ENCODE data around the gene WNT7A.

WNT7A gene

GRCh38 chr3:13841141-13841540 lies 38.7 kb downstream of the WNT7A start:
- no peak for TF ChIP-seq CTCF (IDR thresholded peaks at IDR 0.05; ENCODE audit: insufficient read depth, low read depth, low read length, missing control alignments)
- DNase-seq (ENCODE audit: low read depth) = no peak

DNA sequence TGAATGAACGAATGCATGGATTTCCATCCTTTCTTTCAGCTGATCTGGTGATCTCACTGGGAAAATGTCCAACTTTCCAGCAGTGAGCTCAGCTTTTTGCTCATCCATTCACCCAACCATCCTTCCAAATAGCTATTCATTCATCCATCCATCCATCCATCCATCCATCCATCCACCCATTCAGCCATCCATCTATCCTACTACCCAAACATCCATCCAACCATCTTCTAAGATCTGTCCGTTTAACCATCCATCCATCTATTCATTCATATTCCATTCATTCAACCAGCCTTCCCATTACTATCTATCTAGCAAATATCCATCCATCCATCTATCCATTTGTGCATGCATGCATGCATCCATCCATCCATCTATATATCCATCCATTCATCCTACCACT lies 39.4 kb downstream of the WNT7A start:
- no peak for TF ChIP-seq CTCF (IDR thresholded peaks at IDR 0.05; ENCODE audit: insufficient read depth, low read depth, low read length, missing control alignments)
- H3K4me3 ChIP-seq (ENCODE audit: low read depth, low read length) = no peak overlapping the region
- DNase-seq (ENCODE audit: low read depth) = no peak

More at GRCh38 chr3:13841141-13841540, 38.7 kb downstream of the WNT7A start:
- no peak overlapping the region for H3K4me3 ChIP-seq (ENCODE audit: low read depth, low read length)

DNA sequence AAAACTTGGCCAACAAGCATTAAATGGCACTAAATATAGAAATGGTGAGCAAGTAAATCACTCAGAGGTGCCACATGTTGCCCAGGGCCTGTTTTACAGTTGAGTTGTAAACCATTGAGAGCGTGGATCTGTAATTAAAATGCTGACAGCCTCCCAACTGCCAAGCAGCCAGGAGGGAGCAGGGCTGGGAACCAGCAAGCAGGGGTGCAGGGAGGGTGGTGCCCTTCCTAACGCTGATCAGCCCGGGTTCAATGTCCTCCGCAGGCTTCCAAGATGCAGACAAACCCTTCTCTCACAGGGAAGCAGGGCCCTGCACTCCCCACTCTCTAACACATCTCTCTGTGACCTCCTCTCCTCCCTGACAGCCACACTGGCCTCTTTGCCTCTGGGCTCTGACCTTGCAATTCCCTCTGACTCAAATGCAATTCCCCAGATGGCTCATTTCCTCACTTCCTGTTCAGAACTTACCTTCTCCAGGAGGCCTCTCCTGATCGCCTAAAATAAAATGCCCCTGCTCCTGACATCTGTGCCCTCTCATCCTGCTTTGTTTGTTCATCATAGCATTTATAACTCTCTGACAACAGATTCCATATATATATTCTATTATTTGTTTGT lies 40.0 kb downstream of the WNT7A start:
- no peak overlapping the region for H3K4me3 ChIP-seq (ENCODE audit: low read depth, low read length)
- no peak for DNase-seq (ENCODE audit: low read depth)
- TF ChIP-seq CTCF (IDR thresholded peaks at IDR 0.05; ENCODE audit: insufficient read depth, low read depth, low read length, missing control alignments) = no peak

- H3K4me3 ChIP-seq (ENCODE audit: low read depth, low read length) = no peak overlapping the region
- TF ChIP-seq CTCF (IDR thresholded peaks at IDR 0.05; ENCODE audit: insufficient read depth, low read depth, low read length, missing control alignments) = no peak
- no peak for DNase-seq (ENCODE audit: low read depth)
Observed at GRCh38 chr3:13839253-13839652, 40.6 kb downstream of the WNT7A start.

DNA sequence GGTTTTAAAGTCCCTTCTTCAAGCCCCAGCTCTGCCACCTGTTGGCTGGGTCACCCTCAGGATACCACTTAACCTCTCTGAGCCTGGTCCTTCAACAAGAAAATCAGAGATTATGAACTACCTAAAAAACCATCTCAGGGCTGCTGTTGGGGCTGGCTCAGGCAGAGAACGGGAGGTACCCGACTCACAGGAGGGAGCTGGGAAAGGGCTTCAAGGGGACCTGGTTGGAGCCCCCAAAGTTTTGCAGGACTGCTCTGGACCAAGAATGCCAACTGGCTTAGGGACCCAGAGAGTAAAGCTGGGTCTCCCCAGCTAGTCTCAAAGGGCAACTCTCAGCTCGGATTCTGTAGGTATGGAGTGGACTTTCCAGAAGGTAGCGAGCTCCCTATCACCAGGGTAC lies 41.5 kb downstream of the WNT7A start:
- DNase-seq (ENCODE audit: low read depth) = no peak
- no peak for TF ChIP-seq CTCF (IDR thresholded peaks at IDR 0.05; ENCODE audit: insufficient read depth, low read depth, low read length, missing control alignments)
- H3K4me3 ChIP-seq (ENCODE audit: low read depth, low read length) = no peak overlapping the region

- H3K4me3 ChIP-seq (ENCODE audit: low read depth, low read length) = no peak overlapping the region
- DNase-seq (ENCODE audit: low read depth) = no peak
- no peak for TF ChIP-seq CTCF (IDR thresholded peaks at IDR 0.05; ENCODE audit: insufficient read depth, low read depth, low read length, missing control alignments)
Observed at GRCh38 chr3:13837751-13838150, 42.1 kb downstream of the WNT7A start.
